Ureter (tissue), 1 donor: ENCODE data around the gene APCDD1L. TPM values are rescaled to one million over a fixed set of nuclear protein-coding genes. Genes with fewer than 3 reads are reported as not detected.

Experiments used
- DNase-seq: peaks from one replicate; pipeline ENCODE4 v3.0.0-alpha.2; 2020; ENCODE audit warnings: low spot score
- total RNA-seq: library from RNA; stranded (reverse); gene quantifications from one replicate; pipeline ENCODE4 v1.2.4, GENCODE V29; 2023
- donor health status: DM: yes; HTN: yes; CAD: no.

The APCDD1L gene
- total RNA-seq = 2.3 TPM

DNA sequence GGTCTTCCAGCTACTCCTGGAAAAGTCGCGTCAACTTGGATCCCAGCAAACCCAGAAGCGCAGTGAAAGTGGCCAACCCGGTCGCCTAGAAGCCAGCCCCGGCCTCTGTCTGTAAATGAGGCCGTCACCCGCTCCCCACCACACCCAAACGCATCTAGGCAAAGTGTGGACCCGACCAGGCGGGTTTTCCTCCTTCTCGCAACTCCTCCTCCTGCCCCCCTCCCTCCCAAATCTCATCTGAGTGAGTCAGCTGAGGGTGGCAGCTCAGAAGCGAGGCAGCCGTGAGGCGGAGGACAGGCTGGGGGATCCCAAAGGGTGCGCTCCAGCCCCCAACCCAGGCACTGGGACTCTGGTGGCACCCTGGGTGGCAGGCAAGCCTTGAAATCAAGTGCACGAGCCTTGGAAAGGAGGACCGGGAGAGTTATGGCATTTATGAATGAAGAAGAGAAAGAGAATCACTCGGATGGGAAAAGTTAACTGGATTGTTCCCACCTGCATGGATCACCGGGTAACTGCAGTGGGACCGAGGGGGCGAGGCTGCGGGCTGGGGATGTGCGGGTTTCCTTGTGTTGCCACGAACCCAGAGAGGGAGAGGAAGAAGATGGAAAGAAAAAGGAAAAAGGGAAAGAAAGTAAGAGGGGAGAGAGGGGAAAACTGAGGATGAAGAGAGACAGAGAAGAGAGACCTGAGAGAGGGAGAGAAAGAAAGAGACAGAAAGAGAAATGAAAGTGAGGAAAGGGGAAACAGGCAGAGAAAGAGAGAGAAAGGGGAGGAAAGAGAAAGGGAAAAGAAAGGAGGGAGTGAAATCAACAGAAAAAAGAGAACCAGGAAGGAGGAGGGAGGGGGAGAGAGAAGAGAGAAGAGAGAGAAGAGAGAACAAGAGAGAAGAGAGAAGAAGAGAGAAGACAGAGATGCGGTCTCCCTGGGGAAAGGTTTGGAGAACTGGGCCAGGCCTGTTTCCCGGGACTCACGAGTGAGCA, at the start of gene APCDD1L:
TSS of gene APCDD1L (minus strand) at position 167 of the 980 bp plus-strand sequence. CDS start 692 bp downstream, outside the sequence.
- DNase-seq = peak; percentile 42

DNA sequence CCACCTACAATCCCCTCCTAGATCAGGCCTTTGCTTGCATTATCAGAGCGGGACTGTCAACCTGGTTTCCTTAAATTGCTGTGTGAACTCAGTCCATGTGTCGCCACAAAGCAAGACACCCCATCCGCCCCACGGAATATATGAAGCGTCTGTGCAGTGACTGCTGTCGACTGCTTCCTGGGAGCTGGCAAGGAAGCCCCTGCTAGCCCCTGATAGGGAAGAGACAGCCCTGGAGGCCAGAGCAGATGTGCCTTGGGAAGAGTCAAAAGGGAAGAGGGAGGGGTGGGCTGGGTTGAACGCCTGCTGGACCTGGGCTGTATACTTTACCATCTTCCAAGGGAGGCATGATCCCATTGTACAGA, 44.1 kb upstream of the APCDD1L start:
- DNase-seq = no peak

GRCh38 chr20:58558486-58559367, 43.5 kb upstream of the APCDD1L start:
- no peak for DNase-seq

DNA sequence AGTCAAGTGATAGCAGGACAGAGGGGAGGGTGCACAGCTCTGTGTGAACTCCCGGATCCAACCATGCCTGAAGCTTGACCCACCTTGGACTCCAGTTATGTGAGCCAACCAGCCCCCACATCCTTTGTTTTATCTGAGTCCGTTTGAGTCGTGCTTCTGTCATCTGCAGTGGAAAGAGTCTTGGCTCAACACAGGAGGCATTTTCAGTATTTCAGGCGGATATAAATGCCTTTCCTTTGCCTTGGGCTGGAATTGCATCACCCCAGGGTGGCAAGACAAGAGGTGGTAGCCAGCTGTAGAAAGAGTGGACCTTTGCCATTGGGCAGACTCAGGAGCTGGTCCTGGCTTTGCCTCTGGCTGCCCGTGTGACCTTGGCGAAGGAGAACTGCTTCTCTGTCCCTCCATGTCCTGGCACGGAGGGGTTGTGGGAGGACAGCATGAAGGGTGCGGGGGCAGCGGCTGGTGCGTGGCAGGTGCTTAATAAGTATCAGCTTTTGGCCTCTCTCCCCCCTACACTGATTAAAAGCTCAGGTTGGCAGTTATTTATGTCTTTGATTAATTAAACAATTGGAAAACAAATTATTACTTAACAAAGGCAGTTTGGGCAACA, 42.6 kb upstream of the APCDD1L start:
- DNase-seq = no peak

- DNase-seq = no peak
Observed at GRCh38 chr20:58556961-58557360, 41.8 kb upstream of the APCDD1L start.

DNA sequence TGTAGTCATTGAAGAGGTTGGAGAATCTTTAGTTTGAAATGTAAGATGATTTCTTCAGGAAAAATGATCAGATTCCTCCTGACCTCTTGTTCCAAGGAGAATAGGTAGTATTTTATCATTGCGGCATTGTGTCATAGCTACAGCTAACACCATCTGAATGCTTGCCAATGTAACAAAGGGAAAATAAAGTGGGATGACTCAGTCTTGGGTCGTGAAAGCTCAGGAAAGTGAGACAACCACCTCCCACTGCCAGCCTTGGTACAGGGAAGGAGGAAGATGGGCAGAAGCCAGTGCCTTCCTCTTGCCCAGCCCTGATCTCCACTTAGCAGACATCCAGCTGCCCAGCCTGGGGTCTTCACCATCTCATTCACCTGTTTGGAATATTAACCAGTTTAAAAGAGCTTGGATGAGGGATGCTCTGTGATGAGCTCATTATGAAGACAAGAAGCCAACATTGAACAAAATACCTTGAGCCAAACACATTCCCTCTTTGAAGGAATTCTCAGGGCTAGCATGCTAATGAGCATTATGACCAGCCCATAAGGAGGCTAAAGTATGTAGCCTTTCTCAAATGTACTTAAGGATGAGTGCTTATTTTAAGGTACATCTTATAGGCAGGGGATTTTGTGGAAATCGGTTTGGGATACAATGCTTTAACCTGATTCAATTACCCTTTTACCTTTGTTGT, 40.0 kb upstream of the APCDD1L start:
- no peak for DNase-seq

- DNase-seq = peak; percentile 7
Observed at GRCh38 chr20:58554541-58554940, 39.3 kb upstream of the APCDD1L start.

- peak; percentile 53 for DNase-seq
Observed at GRCh38 chr20:58553841-58554240, 38.6 kb upstream of the APCDD1L start.

GRCh38 chr20:58553166-58553696, 38.0 kb upstream of the APCDD1L start:
- DNase-seq = peak; percentile 20

DNA sequence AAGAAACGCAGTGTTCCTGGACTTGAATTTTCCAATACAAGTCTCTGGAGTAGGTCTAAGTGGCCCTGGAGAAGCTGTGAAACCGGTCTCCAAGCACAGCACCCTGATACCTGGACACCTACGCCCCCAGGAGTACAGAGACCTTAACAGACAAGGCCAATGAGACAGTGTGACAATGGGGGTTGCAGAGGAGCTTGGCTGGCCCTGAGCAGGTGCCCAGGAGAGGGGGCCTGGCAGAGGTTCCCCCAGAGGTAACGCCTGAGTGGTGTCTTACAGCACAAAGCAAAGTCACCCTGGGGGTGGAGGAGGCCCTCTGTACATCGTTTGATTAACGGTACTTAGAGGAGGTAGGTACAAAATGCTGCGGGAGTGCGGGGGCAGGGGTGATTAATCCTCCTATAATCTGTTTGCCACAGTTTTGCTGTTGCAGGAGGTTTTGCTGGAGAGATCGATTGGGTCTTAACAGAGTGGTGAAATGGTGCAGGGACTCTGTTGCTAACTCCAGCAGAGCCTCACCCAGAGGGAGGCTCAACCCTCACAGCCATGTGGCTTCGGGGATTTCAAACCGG, 37.3 kb upstream of the APCDD1L start:
- peak; percentile 27 for DNase-seq

DNA sequence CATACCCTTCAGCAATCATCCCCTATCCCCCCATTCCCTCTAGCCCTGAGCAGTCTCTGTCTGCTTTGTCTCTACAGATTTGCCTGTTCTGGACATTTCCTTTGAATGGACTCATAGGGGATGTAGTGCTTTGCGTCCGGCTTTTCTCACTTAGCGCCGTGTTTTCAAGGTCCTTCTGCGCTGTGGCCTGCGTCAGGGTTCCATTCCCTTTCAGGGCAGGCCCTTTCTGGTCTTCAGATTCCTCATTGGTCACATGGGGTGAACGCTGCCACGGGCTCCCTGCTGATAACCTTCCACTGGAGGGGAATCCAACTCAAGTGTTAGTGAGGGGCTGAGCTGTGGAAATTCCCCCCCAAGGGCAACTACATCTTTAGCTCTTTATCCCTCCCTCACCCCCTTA, 36.4 kb upstream of the APCDD1L start:
- DNase-seq = no peak

DNA sequence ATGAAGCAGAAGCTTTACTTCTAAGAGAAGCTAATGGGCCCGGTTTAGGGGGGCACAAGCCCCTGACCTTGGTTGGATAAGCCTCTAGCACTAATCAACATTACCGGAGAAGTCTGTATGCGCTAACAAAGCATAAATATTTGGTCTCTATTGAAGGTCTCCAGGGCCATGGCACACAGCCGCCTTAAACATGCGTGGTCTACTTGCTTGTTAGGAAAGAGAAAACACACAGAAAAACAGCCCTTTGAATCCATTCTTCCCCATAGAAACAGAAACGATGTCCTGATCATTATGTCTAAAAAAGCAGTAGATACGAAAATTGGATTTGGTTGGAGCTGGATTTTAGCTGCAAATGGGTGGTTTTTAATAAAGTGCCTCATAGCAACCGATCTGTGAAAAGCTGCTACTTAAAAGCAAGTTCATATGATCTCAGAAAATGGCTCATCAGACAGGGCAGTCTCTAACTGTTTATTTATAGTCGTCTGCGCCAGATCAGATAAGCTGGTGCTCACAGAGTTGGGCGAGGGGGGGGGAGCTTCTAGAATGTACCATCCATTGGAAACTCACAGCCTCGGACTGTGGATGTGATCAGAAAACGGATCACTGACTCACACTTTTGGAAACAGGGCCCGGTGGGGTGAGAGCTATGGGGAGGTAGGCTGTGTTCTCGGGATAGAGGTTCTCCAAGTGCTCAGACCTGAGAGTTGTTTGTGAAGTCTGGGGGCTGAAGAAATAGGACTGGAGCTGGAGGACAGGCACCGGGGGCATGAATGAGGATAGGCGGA, 35.3 kb upstream of the APCDD1L start:
- peak; percentile 60 for DNase-seq

- DNase-seq = no peak
Observed at GRCh38 chr20:58549231-58550209, 34.3 kb upstream of the APCDD1L start.

DNA sequence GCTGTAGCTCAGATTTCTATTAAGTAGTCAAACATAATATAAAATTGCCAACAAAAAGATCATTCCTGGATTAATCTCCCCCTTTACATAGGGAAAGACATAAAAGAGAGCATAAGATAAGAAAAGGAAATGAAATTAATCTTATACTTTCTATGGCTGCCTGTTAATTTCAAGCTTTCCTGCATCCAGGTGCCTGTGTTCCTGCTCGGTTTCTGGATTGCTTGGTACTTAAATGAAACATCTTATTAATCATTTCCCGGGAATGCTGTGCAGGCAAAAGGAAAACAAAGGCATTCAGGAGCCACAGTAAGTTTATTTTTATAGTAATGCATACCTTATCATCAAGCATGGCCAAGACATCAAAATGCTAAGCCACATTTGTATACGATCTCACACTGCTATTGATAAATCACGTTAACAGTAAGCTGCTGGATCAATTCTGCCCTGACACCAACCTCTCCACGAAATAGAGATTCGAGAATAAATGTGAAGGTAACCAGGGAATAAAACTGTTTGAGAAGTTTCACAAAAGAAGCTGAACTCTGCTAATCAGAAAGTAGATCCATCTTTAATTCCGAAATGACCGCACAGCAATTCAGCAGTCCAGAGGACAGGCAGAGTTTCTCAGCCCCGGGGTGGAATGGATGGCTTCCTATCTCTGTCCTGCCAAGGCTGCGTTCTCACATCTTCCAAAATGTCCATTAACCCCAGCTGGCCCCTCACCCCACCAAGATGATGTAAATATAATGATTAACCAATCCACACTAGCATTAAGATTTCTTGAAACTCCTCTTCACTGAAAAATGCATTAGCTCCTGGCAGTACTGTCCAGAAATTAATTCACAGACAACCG, 32.6 kb upstream of the APCDD1L start:
- no peak for DNase-seq

DNA sequence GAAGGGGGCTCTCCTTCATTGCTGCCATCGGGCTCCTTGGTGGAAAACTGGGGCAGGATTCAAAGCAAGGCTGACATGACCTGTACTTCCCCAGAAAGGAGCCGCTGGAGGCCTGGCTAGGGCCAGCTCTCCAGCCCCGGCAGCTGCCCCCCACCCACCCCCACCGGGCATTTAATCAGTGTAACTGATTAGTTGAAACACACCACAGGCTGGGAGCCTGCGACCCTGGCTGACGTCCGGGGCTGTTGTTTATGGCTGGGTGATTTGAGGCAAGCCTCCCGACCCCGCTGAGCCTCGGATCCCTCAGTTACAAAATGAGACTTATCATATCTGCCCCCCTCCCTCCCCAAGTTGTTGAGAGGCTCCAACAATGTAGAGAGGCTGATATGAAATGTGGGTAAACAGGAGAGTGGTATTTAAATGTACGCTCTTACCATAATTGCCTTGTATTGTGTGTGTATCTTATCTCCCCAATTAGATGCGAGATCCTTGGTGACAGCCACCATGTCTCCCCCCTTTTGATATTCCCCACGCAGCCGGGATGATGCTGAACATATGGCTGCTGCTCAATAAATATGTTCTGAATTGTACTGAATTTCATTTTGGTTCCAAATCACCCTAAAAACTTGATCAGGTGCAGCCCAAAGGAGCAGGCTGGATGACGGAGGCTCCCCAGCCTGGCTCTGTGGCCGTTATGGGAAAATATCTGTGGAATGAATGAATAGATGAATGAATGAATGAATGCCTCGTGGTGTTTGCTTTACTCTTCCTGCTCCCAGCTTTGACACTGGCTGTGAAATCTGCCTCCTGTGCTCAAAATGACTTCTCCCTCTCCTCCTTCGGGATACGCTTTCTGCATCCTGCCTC, 31.8 kb upstream of the APCDD1L start:
- DNase-seq = no peak

DNA sequence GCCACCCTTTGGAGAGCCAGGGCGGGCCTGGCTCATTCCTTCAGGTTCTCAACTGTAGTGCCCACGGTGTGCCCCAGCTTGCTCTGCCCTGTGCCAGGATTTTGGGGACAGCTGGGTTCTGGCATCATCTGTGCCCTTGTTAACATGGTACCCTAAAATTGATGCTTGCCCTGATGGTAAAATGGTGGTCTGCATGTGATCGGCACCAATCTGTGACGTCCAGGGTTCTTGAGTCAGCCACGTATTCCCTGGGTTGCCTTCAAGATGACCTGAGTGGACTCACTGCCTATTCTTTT, 31.2 kb upstream of the APCDD1L start:
- DNase-seq = no peak
